ENCODE measurements around the gene RRP7A. TPM values are rescaled to one million over a fixed set of nuclear protein-coding genes. Genes with fewer than 3 reads are reported as not detected.

RRP7A gene
- total RNA-seq, 1 experiment from 2014 or later, result 101 TPM

DNA sequence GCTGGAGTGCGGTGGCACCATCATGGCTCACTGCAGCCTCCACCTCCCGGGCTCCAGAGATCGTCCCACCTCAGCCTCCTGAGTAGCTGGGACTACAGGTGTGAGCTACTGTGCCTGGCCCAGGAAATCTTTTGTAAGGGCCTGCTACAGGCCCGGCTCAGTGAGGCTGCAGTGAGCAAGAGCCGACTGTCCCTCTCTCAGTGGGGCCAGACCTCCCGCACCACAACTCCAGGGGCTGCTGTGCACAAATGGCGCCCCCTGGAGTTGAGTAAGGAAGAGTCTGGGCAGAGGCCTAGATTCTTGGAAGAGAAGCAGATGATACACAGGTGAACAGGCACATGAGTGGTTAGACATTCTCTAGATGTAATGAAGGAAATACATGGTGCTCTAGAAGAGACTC, 41.2 kb upstream of the RRP7A start:
- Histone ChIP-seq H3K4me1 (ENCODE audit: insufficient read depth, low read length) (peaks cover 4% of the 10 kb centered on the region; the same call in 1 of the 2 replicates), H3K14ac (ENCODE audit: insufficient read depth, low read length) (no peak overlapping the region), H4K5ac (ENCODE audit: insufficient read length, low read depth, low read length) (no peak overlapping the region), H2AK5ac (ENCODE audit: insufficient read length, low read length) (no peak overlapping the region), H2BK120ac (ENCODE audit: low read depth, low read length, poor library complexity, severe bottlenecking) (no peak overlapping the region), H2BK12ac (ENCODE audit: insufficient read length, low read depth, low read length) (no peak overlapping the region), H2BK15ac (ENCODE audit: low read depth, low read length) (no peak overlapping the region), H3K56ac (ENCODE audit: insufficient read length, low read depth, low read length) (no peak overlapping the region), H3T11ph (ENCODE audit: low read length) (no peak overlapping the region), H4K8ac (replicated peaks; ENCODE audit: insufficient read length, low read depth, low read length) (no peak overlapping the region), H3K9ac (ENCODE audit: extremely low read depth, insufficient read length, low read length) (no peak overlapping the region), H3K27ac (ENCODE audit: insufficient read length, low read depth, low read length) (no peak overlapping the region), H3K79me1 (ENCODE audit: insufficient read depth, low read depth, low read length, poor library complexity, severe bottlenecking) (no peaks in the 10 kb centered on the region), H4K20me1 (ENCODE audit: control insufficient read depth, insufficient read depth, insufficient read length) (no peaks in the 10 kb centered on the region), H3K4me2 (ENCODE audit: insufficient read depth, insufficient read length, low read length) (no peak overlapping the region), H2BK5ac (ENCODE audit: insufficient read length, low read length) (no peak overlapping the region), H3K23me2 (ENCODE audit: insufficient read length, low read depth, low read length, poor library complexity, severe bottlenecking) (no peaks in the 10 kb centered on the region), H3K18ac (ENCODE audit: insufficient read length, low read depth, low read length) (no peak overlapping the region), H2BK20ac (ENCODE audit: low read depth, low read length, poor library complexity, severe bottlenecking) (no peak overlapping the region), H3K79me2 (ENCODE audit: insufficient read depth, low read length) (no peaks in the 10 kb centered on the region), H3K27me3 (ENCODE audit: insufficient read depth, low read length) (no peaks in the 10 kb centered on the region), H3K9me3 (ENCODE audit: control insufficient read depth, low read depth, low read length) (no peaks in the 10 kb centered on the region), H3K4ac (ENCODE audit: low read depth, low read length) (no peak overlapping the region), H4K91ac (ENCODE audit: insufficient read length, low read depth, low read length) (no peak overlapping the region), H3K23ac (ENCODE audit: insufficient read length, low read depth, low read length) (no peak overlapping the region), H2AFZ (ENCODE audit: low read length) (no peak overlapping the region)
- WGBS (ENCODE audit: extremely low coverage, insufficient read length, low lambda C conversion rate), result no CpG with 5 or more reads among the region's 7 CpGs
- Mint-ChIP-seq H3K27me3 (ENCODE audit: low read depth) (peaks cover 33% of the 10 kb centered on the region), H3K36me3 (ENCODE audit: insufficient read depth in 1 of 3, low read depth in 3 of 3) (peaks cover 0 to 9% (median 3%) of the 10 kb centered on the region in 3 experiments; a peak in 5 of 7 replicates), H3K4me1 (peaks cover 9 to 21% of the 10 kb centered on the region in 2 experiments), H3K4me3 (no peak overlapping the region), H3K9me3 (peaks cover 0 to 3% of the 10 kb centered on the region in 2 experiments; a peak in 1 of 5 replicates), H3K27ac (no peak overlapping the region)
- peak; percentile 68 for DNase-seq
- TF ChIP-seq, protein P1, sequence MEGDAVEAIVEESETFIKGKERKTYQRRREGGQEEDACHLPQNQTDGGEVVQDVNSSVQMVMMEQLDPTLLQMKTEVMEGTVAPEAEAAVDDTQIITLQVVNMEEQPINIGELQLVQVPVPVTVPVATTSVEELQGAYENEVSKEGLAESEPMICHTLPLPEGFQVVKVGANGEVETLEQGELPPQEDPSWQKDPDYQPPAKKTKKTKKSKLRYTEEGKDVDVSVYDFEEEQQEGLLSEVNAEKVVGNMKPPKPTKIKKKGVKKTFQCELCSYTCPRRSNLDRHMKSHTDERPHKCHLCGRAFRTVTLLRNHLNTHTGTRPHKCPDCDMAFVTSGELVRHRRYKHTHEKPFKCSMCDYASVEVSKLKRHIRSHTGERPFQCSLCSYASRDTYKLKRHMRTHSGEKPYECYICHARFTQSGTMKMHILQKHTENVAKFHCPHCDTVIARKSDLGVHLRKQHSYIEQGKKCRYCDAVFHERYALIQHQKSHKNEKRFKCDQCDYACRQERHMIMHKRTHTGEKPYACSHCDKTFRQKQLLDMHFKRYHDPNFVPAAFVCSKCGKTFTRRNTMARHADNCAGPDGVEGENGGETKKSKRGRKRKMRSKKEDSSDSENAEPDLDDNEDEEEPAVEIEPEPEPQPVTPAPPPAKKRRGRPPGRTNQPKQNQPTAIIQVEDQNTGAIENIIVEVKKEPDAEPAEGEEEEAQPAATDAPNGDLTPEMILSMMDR (conservative IDR thresholded peaks at IDR 0.05), result peak; percentile 86

Measured in H9 (cell line).